K562 (cell line): Measurements from ENCODE around the gene CDC42SE2. TPM values are rescaled to one million over a fixed set of nuclear protein-coding genes. Genes with fewer than 3 reads are reported as not detected.
A peak's percentile ranks its signal among the peaks of the same experiment; 100 is the strongest.

Source experiments
- E2F3 ChIP-seq: fragments of 250-450 bp; sonication (Bioruptor Pico); IDR thresholded peaks from 2 replicates; pipeline ENCODE4 v1.4.0; 2020; ENCODE audit warnings: mild to moderate bottlenecking
- ETV5 ChIP-seq: sonication (generic); formaldehyde crosslinking; IDR thresholded peaks from 2 replicates; pipeline ENCODE4 v1.4.0; 2020; ENCODE audit warnings: low read depth, mild to moderate bottlenecking, missing genetic modification reagents
- KHSRP ChIP-seq: fragments of 450-650 bp; IDR thresholded peaks from 2 replicates; pipeline ENCODE4 v1.6.1; 2017
- MGA ChIP-seq: fragments of 450-650 bp; IDR thresholded peaks from 2 replicates; pipeline ENCODE4 v1.6.1; 2016; ENCODE audit warnings: mild to moderate bottlenecking, moderate library complexity
- PRDM10 ChIP-seq: fragments of 450-650 bp; IDR thresholded peaks from 2 replicates; pipeline ENCODE4 v1.6.1; 2018; ENCODE audit not compliant: partially characterized antibody
- TAL1 ChIP-seq: fragments of 450-650 bp; IDR thresholded peaks from 2 replicates; pipeline ENCODE4 v1.6.1; 2016; ENCODE audit warnings: mild to moderate bottlenecking
- ZFPM2 ChIP-seq: fragments of 250-450 bp; sonication (Bioruptor Pico); IDR thresholded peaks from 2 replicates; pipeline ENCODE4 v1.5.1; 2022; ENCODE audit warnings: mild to moderate bottlenecking
- polyA plus RNA-seq, 8 experiments: library from polyadenylated mRNA; depleted of rRNA in 4 of 8; stranded (reverse) in 5 of 8; unstranded in 3 of 8; fragments of >200 nt; fragmentation: Nextera tagmentation in 2 of 8; fragmentation: Illumina TruSeq in 1 of 8; extraction: Ambion mirVana in 2 of 8; extraction: Trizol in 1 of 8; gene quantifications; 2 replicates each; pipeline versions ENCODE4 v1.2.1 to v1.2.3, GENCODE V29; 2011 to 2014; ENCODE audit warnings: inconsistent platforms in 1 of 8, missing spikeins in 1 of 8
- total RNA-seq, 7 experiments: library from RNA; depleted of rRNA in 6 of 7; stranded (reverse); fragments of >200 nt in 6 of 7; fragmentation: Illumina TruSeq in 2 of 7; extraction: Trizol in 2 of 7; gene quantifications; 2 replicates each; pipeline versions ENCODE4 v1.2.1 to v1.2.3, GENCODE V29; 2011 to 2021; ENCODE audit warnings: low replicate concordance in 1 of 7

The CDC42SE2 gene
- total and polyA plus RNA-seq, 9 of the 15 experiments (the other 6 are each of a cell fraction or from before 2014, with no cell fraction given), result 24.8 to 44.3 (median 32.7) TPM

GRCh38 chr5:131378721-131379541 is 115.1 kb downstream of the CDC42SE2 start (continued):
- TF ChIP-seq MGA (peak; percentile 45), ZFPM2 (no peak), PRDM10 (peak; percentile 35), E2F3 (no peak), KHSRP (no peak), TAL1 (0 out of 2 replicates have a peak, but pooled peaks have one; percentile 18), ETV5 (CRISPR knock-in tag) (no peak)
